Measurements from ENCODE around the gene LRRC46. TPM values are rescaled to one million over a fixed set of nuclear protein-coding genes. Genes with fewer than 3 reads are reported as not detected.

LRRC46 gene
- total RNA-seq = under 1 TPM in 1 of 4 donors, not detected in 3; 0.18 TPM

GRCh38 chr17:47831003-47831933 lies at the start of gene LRRC46, which contains the start of gene MRPL10:
LRRC46 (plus strand) TSS chr17:47831670; CDS start chr17:47831990, 320 bp downstream.
MRPL10 (minus strand) TSS chr17:47831541; CDS start chr17:47831511, 30 bp downstream.
- Histone ChIP-seq H3K4me3 (peak within 1 kb of the TSS; percentile 66 to 97 (median 79)), H3K9me3 (no peaks in the 10 kb centered on the region), H3K27me3 (no peaks in the 10 kb centered on the region), H3K36me3 (peaks cover 11 to 36% (median 20%) of the 10 kb centered on the region in 3 donors), H3K27ac (peak within 1 kb of the TSS; percentile 75 to 88 (median 82)), H3K4me1 (peaks cover 7 to 29% (median 19%) of the 10 kb centered on the region in 3 donors)
- TF ChIP-seq POLR2A (IDR thresholded peaks at IDR 0.05) (peak in 3 of 4 donors; percentile 68 to 87 (median 76)), CTCF (IDR thresholded peaks at IDR 0.05) (peak in 3 of 6 experiments; percentile 10 to 57 (median 31))
- WGBS, 2 donors = 0 to 1% methylated on average over 33 to 41 of the region's 42 CpGs
- DNase-seq = peak; percentile 57
- intact Hi-C loops (cut with DNase I) = no loop called here

DNA sequence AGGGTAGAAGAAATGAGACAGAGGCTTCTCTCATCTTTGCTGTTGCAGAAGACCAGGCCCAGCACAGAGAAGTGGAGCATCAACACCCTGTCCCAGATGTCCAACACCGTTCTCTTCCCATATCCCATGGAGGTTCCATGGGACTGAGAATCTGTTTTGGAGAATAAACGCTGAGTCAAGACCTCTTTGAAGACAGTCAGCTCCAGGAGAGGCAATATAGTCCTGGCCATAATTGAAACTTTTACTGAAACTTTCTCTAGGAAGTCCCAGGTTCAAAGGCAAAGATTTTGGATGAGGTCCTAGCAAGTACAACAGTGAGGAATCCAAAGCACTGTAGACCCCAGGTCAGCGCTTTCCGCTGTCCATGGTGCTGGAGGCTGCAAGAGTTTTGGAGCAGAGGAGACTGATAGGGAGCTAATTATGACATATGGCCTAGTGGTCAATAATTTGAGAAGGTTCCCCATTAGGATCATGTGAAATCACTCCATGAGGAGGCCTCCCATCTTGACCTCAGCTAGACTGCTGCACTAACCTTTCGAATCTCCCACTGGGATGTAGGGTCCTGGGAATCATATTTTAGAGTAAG lies 45.8 kb upstream of the LRRC46 start:
- intact Hi-C loops (cut with DNase I) = no loop called here
- Histone ChIP-seq H3K4me1 (peaks cover 8 to 12% (median 9%) of the 10 kb centered on the region in 3 donors), H3K4me3 (no peak overlapping the region), H3K9me3 (no peaks in the 10 kb centered on the region), H3K36me3 (no peaks in the 10 kb centered on the region), H3K27ac (no peak overlapping the region), H3K27me3 (peaks cover 0 to 78% (median 11%) of the 10 kb centered on the region in 4 donors)
- WGBS, 2 donors = 35 to 37% methylated on average over 4 to 5 of the region's 5 CpGs
- TF ChIP-seq CTCF (IDR thresholded peaks at IDR 0.05) = no peak
- no peak for TF ChIP-seq POLR2A (IDR thresholded peaks at IDR 0.05)
- no peak for DNase-seq

- WGBS, 2 donors = 5 to 8% methylated on average over 10 to 22 of the region's 70 CpGs
Observed at GRCh38 chr17:47789611-47790561, 41.6 kb upstream of the LRRC46 start.

DNA sequence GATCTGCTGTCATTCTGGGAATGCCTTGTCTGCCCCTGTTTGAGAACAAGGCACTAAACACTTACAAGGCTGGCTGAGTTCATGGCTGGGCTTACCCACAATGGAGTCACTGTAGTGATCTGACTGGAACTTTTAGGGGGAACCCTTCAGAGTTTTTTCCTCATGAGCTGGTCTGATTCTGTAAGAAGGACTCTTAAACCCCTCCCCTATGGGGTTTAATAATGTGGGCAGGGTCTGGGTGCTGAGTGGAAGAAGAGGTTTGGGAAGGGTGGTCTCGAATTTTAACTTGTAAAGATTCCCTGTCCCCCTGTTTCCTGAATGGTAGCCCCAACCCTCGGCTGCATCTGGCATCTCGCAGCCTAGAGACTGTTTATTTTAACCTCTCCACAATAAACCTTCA lies 40.4 kb upstream of the LRRC46 start:
- H3K4me1 ChIP-seq = peaks cover 8 to 12% (median 9%) of the 10 kb centered on the region in 3 donors
- no peak overlapping the region for H3K4me3 ChIP-seq
- no peaks in the 10 kb centered on the region for H3K9me3 ChIP-seq
- 26 to 35% methylated on average over 3 of the region's 3 CpGs for WGBS, 2 donors
- intact Hi-C loops (cut with DNase I) = loop anchor here (10.0 kb wide), 1 partner anchor 76 kb away; no protein-coding TSS in a partner anchor
- H3K27me3 ChIP-seq = peaks cover 0 to 86% (median 18%) of the 10 kb centered on the region in 4 donors
- TF ChIP-seq CTCF (IDR thresholded peaks at IDR 0.05) = no peak
- TF ChIP-seq POLR2A (IDR thresholded peaks at IDR 0.05) = no peak
- no peaks in the 10 kb centered on the region for H3K36me3 ChIP-seq
- no peak for DNase-seq
- H3K27ac ChIP-seq = no peak overlapping the region

More at GRCh38 chr17:47789611-47790561, 41.6 kb upstream of the LRRC46 start:
- Histone ChIP-seq H3K27me3 (peaks cover 0 to 93% (median 18%) of the 10 kb centered on the region in 4 donors), H3K9me3 (no peaks in the 10 kb centered on the region), H3K36me3 (no peaks in the 10 kb centered on the region), H3K4me1 (peaks cover 8 to 12% (median 9%) of the 10 kb centered on the region in 3 donors), H3K4me3 (peak overlapping the region; percentile 14 to 65 (median 44)), H3K27ac (no peak overlapping the region)
- no peak for DNase-seq
- intact Hi-C loops (cut with DNase I) = loop anchor here (10.0 kb wide), 1 partner anchor 75 kb away; no protein-coding TSS in a partner anchor
- peak in 5 of 6 experiments; percentile 19 to 57 (median 34) for TF ChIP-seq CTCF (IDR thresholded peaks at IDR 0.05)
- TF ChIP-seq POLR2A (IDR thresholded peaks at IDR 0.05) = no peak
